Right ventricle myocardium inferior (tissue), 1 donor: Measurements from ENCODE around the gene OR2G3. TPM values are rescaled to one million over a fixed set of nuclear protein-coding genes. Genes with fewer than 3 reads are reported as not detected.

Experiments
- ATAC-seq: fragments of 200-7000 bp; cut with Tn5 transposase; one replicate; pipeline ENCODE4 v1.9.1; 2020; ENCODE audit warnings: mild to moderate bottlenecking, moderate library complexity
- DNase-seq: peaks from one replicate; pipeline ENCODE4 v3.0.0; 2021; ENCODE audit errors: missing footprints
- intact Hi-C: fragments of 100-400 bp; cut with DNase I; formaldehyde crosslinking; loops from one replicate; pipeline ENCODE4 v1.11.0; 2022
- long read RNA-seq: library from polyadenylated mRNA; unstranded; transcript quantifications from one replicate; pipeline ENCODE4 v2.0.0, GENCODE V29; 2021
- total RNA-seq: library from RNA; stranded (reverse); fragmentation: NEBNext Ultra II Directional; extraction: Animal tissue kit (Norgen Biotek cat#: 25700); gene quantifications from one replicate; pipeline ENCODE4 v1.2.1, GENCODE V29; 2021
- donor health status: DM: no; HTN: yes; CAD: no; lungs with severe emphysema.

The OR2G3 gene
- total RNA-seq, result not detected
- long read RNA-seq, result 0 reads

DNA sequence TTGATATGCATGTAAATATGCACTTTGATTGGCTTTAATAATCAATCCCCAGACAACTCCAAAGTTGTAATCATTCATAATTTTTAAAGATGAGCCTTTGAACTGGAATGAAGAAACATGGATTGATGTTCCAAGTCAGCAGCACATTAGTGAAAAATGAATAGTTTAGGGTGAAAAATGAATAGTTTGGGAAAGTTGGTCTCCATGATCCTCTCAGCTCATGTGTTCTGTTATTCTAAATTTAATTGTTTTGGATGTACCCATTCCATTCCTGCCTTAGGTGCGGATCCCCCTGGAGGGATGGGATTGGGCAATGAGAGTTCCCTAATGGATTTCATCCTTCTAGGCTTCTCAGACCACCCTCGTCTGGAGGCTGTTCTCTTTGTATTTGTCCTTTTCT is at the start of gene OR2G3:
OR2G3 (plus strand) TSS at position 301 of the 400 bp plus-strand sequence; CDS start at position 301, 0 bp downstream.
- no peak for ATAC-seq
- no peak for DNase-seq
- intact Hi-C loops, result no loop called here

DNA sequence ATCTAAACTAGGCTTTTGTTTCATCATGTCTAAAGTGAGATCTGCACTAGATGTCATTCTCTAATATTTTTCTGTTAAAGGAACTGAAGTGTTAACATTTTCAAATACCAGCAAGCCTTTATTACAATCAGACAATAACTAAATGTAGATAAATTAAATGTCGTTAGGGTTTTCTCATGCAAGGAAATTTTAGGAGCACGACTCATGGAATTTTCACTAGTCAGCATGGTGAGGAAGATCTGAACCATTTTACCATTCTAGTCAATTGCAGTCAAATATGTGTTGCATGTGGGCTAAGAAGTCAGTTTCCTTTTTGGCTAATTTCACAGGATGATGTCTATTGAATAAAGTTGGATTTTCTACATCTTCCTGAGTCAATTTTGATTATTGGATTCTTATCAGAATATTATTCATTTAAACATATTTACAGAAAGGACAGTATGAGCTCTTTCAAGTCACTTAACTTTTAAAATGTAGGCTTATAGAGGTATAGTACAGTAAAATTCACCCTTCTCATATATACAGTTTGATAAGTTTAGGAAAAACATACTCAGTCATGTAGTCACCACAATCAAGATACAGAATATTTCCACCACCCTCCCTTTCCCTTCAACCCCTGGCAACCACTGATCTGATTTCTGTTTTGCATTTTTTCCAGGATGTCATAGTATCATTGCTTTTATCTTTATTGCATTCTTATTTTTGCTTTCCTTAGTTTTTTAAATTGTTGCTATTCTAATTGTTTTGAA is 47.3 kb upstream of the OR2G3 start:
- DNase-seq, result no peak
- intact Hi-C loops, result no loop called here
- no peak for ATAC-seq

DNA sequence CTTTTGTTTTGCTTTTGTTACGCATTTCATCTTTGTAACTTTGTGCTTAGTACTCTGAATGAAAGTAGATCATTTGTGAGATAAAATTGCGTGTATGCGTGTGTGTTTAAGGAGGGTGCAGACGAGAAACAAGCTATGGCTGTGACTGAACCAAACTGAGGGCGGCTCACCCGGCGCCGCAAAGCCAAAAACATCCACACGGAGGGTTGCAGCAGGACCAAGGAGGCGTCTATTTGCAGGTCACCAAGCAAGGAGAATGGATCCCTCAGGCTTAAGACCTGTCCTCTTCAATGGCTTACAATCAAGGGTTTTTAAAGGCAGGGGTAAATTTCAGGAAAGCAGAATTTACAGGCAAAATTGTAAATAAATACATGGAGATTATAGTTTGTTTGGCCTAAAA is 43.7 kb upstream of the OR2G3 start:
- intact Hi-C loops, result no loop called here
- DNase-seq (no peak), ATAC-seq (no peak)

DNA sequence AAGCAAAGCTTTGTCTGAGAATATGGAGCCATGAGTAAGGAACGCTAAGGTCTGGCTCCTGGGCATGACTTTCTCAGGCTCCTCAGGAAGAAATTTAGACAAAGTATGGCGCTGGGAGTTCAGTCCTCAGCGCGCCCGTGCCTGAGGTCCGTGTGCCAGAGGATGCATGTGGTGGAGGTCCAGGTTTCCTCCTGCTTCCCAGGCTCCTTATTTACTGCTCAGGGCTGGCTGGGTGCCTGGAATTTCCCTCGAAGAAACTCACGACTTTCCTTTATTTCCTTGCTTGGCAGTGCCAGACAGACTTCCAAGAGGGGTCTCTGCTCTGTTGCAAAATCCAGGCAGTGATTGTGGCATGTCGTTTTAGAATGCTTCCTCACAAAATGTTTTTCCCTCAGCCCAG is 43.2 kb upstream of the OR2G3 start:
- intact Hi-C loops, result no loop called here
- ATAC-seq, result no peak
- DNase-seq, result no peak

DNA sequence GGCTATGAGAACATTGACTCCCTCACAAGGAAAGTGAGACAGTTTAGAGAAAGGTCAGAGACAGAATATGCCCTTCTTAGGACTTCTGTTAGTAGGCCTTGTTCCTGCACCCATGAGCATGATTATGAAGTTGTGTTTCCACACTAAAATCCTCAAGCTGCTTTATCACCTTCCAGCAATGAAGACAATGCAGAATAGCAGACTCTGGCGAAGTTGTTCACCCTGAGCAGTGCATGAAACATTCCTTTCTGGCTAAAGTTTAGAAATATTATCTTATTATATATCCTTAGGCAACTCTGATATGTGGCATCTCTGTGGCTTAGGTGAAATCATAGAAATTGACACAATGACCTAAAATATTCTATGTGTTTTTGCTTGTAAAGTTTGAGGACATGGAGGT is 31.1 kb upstream of the OR2G3 start:
- intact Hi-C loops, result no loop called here
- ATAC-seq, result no peak

DNA sequence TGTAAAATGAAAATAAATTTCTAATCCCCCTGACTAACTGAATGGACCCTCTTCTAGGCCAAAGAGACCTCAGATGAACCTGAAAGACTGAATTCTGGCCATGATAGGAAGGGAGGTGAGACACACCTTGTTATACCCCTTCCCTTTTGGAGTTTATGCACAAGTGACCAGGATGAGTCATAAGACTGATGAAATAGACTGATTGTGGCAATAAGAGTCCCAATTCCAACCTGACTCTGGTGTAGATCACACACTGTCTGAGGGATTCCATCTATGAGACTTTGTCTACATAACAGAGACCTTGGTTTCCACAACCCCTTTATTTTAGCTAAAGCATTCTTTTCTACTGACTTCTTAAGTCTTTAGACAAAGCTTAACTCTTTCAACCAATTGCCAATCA is 30.7 kb upstream of the OR2G3 start:
- ATAC-seq (no peak), DNase-seq (no peak)
- intact Hi-C loops, result no loop called here

More for the DNA sequence above, 31.1 kb upstream of the OR2G3 start:
- DNase-seq, result no peak

DNA sequence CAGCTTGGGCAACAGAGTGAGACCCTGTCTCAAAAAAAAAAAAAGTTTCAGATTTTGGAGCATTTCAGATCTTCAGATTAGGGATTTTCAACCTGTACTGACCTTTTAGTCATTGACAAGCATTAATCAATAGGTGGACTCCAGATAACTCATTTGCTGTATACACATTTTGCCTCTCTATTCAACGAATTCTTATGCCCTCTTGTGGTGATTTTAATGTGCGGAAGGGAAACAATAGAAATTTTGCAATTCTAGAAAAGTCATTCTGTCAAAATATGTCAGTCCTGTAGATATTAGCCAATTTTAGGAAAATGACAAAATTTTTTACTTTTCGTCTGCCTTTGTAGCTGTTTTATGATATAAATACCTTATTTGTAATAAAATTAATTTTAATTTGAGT is 28.9 kb upstream of the OR2G3 start:
- no peak for DNase-seq
- ATAC-seq, result no peak
- intact Hi-C loops, result no loop called here

DNA sequence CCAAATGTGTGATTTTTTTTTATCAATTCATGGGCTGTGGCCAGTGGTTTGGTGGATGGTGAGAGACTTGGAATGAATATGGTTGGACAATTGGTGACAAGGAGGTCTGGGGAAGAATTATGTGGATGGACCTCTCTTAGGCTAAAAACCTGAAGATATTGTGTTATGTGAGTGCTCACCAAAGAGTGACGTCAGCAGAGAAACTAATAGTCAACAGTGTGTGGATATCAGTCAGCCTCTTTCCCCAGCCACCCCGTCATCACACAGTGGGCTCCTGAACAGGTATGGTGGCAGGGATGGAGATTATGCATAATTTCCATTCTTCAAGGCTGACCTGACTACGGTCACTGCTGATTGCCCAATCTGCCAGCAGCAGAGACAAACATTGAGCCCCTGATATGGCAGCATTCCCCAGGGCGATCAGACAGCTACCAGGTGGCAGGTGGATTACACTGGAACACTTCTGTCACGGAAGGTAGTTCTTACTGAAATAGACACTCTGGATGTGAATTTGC is 26.4 kb upstream of the OR2G3 start:
- intact Hi-C loops, result no loop called here
- ATAC-seq (no peak), DNase-seq (no peak)

DNA sequence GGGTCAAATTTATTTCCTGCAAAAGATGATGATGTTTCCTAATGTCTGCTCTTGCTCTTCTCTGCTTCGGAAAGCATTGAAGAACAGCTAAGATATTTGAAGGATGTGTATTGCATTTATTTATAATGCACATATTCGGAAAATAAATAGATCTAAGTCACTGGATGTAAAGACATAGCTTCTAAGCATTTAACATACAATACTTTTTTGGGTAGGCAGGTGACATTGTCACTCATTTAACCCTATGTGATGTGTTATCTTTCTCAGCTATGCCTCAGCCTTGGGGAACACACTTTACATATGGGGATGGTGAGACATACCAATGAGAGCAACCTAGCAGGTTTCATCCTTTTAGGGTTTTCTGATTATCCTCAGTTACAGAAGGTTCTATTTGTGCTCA is 17.3 kb upstream of the OR2G3 start, which contains the start of gene OR2G2:
OR2G2 (plus strand) TSS at position 301 of the 400 bp plus-strand sequence; CDS start at position 301, 0 bp downstream.
- ATAC-seq (no peak), DNase-seq (no peak)
- intact Hi-C loops, result no loop called here

DNA sequence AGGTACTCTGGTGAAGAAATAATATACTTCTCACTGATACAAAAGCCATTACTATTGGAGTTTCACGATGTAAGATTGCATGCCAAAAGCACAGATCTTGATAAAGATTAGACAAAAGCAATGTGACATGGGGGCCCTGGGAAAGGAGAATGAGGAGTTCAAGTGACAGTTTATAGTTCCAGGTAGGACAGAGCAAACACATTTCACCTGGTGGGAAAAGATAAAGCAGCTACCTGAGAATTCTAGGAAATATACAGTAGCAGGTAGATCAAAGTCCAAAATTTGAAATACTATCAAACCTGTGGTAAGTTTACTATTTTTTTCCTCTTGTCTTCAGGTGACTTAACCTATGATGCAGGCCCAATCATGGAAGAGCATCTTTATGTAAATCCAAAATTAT is 8.0 kb downstream of the OR2G3 start:
- no peak for ATAC-seq
- intact Hi-C loops, result no loop called here
- no peak for DNase-seq

DNA sequence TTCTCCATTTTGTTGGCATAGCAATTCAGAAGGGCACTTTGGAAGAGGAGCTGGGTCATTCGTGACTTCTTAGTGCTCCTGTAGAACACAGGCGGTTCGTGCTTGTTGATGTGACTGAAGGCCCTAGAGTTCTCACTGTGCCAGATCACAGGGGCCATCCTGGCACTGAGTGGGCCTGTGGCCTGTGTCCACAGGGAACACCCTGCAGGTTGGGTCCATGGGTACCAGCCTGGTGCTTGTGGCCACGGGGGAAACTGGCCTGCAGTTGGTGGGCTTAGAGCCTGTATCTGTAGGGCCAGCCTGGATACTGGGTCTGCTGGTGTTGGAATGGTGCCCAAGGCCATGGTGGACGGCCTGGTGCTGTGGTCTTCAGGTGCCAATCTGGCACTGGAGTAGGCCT is 9.2 kb downstream of the OR2G3 start:
- ATAC-seq, result no peak
- peak; percentile 50 for DNase-seq
- intact Hi-C loops, result no loop called here

DNA sequence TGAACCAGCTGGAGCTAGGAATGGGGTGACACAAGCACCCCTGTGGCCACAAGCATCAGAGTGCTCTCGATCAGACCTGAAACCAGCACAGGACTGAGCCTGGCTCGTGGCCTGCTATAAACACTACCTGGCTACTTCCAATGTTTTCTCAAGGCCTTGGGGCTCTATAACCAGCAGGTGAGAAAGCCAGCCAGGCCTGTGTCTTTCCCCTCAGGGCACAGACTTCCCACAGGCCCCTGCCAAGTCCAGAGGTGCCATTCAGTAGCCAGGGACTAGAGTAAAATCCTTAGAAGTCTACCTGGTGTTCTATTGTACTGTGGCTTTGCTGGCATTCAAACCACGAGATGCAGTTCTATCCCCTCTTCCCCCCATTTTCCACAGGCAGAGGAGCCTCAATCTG is 22.6 kb downstream of the OR2G3 start:
- DNase-seq (no peak), ATAC-seq (no peak)
- intact Hi-C loops, result no loop called here

DNA sequence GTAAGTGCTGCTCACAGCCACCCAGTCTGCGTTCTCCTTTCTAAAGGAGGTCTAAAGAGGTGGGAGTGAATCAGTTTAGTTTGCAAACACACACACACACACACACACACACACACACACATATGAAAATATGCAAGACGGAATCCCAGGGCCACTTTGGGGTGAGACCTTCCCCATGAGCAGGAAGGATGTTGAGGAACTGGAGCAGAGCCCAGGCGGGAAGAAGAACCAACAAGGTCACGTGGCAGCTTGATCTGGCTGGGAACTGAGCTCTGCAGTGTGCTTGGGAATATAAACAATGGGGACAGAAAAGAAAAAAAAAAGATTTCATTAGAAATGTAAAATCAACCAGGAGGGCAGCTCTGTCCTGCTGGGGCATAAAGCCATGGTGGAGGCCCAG is 32.6 kb downstream of the OR2G3 start:
- intact Hi-C loops, result no loop called here
- ATAC-seq (no peak), DNase-seq (no peak)

DNA sequence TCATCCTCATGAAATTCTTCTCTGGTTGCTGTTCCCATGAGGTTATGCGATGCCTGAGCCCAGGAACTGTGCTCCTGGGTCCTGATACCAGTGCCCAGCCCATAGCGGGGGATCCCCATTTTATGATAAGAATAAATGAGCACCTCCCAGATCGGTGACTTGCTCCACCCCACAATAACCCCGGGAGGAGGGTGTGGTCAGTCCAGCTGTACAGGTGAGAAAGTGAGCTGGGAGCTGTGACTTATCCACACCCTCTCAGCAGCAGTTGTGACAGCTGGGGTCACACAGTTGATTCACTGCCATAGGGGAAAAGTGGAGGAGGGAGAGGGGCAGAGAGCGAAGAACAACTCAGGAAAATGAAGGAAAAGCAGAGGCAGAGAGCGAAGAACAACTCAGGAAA is 33.4 kb downstream of the OR2G3 start:
- ATAC-seq, result no peak

DNA sequence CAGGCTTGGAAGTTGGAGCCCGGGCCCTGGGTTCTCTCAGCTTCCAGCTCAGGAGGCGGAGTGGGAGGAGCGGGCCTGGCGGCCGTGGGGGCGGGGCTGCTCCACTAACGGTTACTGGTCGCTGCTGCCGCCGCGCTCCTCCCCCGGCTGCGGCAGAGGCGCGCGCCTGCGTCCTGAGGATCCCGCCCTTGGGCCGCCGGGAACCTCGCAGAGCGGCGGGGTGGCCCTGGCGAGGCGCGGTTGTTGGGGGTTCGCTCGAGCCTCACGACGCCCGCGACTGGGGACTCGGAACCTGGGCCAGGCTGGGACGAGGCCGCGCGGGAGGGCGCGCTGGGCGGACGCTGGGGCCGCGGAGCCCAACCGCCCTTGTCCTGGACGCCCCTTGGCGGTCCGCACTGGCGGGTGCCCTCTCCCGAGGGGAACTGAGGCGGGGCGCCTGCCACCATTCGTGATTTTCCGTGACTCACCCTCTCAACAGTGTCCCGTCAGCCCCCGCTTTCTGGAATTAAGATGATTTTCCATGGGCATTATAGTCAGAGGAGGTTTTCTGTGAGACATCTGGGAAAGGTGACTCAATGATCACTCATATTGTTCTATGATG is 34.1 kb downstream of the OR2G3 start:
- ATAC-seq (peak; percentile 77), DNase-seq (peak; percentile 86)
- intact Hi-C loops, result no loop called here

More for the DNA sequence above, 33.4 kb downstream of the OR2G3 start:
- intact Hi-C loops, result no loop called here
- no peak for DNase-seq

DNA sequence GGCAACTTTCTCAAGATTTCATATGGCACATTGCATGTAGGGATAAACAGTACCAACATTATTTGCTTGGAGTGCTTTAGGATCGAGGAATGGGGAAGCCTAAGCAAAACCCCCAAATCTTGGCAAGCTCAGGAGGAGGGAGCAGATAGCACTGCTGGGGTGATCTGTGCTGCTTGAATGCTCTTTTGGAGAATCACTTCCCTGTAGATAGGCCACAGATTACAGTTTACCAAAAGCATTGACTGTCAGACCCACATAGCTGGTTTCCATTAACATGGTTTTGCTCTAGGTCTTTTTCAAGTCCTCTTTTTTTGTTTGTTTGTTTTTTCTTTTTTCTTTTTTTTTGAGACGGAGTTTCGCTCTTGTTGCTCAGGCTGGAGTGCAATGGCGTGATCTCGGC is 37.4 kb downstream of the OR2G3 start:
- ATAC-seq (no peak), DNase-seq (no peak)
- intact Hi-C loops, result no loop called here

DNA sequence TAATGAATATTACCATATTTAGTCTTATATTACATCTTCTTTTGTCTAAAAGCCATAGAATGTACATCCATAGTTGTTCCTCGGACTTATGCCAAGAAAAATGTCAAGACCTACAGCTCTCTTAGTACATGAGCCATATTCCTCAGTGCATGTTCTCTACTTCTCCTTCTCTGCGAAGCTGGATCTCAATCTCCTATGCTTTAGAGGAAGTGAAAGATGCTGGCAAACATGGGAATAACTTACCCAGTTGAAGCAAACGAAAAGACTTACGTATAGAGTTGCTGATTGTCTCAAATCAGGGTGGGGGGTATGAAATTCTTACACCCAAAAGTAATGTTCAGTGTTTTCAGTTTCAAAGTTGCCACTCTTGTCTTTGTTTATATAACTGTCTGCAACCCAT is 41.5 kb downstream of the OR2G3 start:
- ATAC-seq (no peak), DNase-seq (no peak)
- intact Hi-C loops, result no loop called here

DNA sequence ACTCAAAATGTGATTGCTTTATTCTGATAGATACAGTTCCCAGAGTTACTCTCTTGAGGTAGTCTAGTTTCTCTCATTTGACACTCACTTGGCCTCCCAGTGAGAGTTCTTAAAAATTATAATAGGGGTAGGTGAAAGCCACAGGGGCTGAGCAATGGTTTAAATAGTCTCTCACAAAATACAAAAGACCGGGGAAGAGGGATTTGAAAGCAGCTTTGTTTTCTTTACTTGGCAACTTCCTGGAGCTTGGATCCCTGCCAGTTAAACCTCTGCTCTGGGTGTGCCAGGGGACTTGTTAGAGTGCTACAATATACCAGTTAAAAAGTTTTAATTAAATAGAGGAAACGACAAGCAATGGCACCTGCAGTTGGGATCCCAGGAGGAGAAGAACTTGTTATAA is 42.5 kb downstream of the OR2G3 start:
- DNase-seq, result no peak
- intact Hi-C loops, result no loop called here
- no peak for ATAC-seq

DNA sequence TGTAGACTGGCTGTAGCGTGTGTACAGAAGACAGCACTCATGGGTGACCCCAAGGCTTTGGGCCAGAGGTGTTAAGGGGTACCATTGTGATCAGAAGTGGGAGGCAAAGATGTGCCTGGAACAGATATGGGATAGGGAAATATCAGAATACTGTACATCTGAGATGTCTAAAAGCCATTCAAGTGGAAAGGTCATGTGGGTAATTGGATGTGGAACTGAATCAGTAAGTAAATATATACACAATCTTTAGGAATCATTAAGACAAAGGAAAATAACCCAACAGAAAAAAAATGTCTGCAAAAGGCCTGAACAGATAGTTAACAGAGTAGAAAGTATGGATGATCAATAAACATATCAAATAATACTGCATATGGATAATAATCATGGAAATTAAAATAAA is 47.7 kb downstream of the OR2G3 start:
- intact Hi-C loops, result no loop called here
- DNase-seq (no peak), ATAC-seq (no peak)
